ENCODE measurements around the gene ZNF629.

The ZNF629 gene

GRCh38 chr16:30805370-30806169, 18.6 kb upstream of the ZNF629 start:
- DNase-seq (ENCODE audit: insufficient read length) (peak; percentile 51), FAIRE-seq (no peak)
- TF ChIP-seq POLR2AphosphoS5 (IDR thresholded peaks at IDR 0.05; ENCODE audit: low read depth, low read length) (no peak), TAF1 (IDR thresholded peaks at IDR 0.05; ENCODE audit: borderline replicate concordance, low read depth, low read length) (no peak), POLR2A (IDR thresholded peaks at IDR 0.05; ENCODE audit: low read depth, low read length) (no peak)

GRCh38 chr16:30805056-30805369, 18.0 kb upstream of the ZNF629 start:
- DNase-seq (ENCODE audit: insufficient read length) = no peak
- no peak for FAIRE-seq

DNA sequence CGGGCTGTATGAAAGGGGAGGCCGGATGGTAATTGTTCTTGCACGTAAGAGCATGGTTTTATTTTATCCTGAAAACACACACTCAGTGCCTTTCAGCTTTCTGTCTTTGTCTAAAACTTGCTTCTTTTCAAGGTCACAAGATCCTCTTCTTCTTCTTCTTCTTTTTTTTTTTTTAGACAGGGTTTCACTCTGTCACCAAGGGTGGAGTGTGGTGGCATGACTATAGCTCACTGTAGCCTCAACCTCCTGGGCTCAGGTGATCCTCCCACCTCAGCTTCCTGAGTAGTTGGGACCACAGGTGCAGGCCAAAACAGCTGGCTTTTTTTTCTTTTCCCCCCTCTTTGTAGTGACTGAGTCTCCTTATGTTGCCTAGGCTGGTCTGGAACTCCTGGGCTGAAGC, 15.9 kb upstream of the ZNF629 start:
- no peak for FAIRE-seq

More at GRCh38 chr16:30805056-30805369, 18.0 kb upstream of the ZNF629 start:
- TF ChIP-seq POLR2AphosphoS5 (IDR thresholded peaks at IDR 0.05; ENCODE audit: low read depth, low read length) = no peak
- TF ChIP-seq TAF1 (IDR thresholded peaks at IDR 0.05; ENCODE audit: borderline replicate concordance, low read depth, low read length) = no peak
- TF ChIP-seq POLR2A (IDR thresholded peaks at IDR 0.05; ENCODE audit: low read depth, low read length) = no peak

DNA sequence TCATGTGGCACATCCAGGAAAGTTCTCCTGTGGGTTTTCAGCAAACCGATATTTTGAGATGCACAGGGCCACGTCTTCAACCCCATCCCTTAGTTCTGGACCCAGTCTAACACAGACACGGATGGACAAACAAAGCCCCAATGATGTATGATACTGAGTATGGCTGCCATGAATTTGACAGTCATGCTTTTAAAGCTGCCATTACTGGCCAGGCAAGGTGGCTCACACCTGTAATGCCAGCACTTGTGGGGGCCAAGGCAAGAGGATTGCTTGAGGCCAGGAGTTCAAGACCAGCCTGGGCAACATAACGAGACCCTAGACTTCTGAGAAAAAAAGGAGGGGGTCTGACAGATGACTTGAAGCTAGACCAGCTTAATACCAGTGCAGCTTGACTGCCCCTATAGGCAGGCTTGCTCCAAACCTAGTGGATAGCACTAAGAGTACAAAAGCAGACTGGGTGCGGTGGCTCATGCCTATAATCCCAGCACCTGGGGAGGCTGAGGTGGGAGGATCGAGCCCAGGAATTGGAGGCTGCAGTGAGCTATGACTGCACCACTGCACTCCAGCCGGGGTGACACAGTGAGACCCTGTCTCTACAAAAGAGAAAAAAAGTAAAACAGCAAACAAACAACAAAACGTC, 10.8 kb upstream of the ZNF629 start:
- FAIRE-seq (no peak), DNase-seq (ENCODE audit: insufficient read length) (no peak)
- no peak for TF ChIP-seq POLR2A (IDR thresholded peaks at IDR 0.05; ENCODE audit: low read depth, low read length)

More for the DNA sequence above, 15.9 kb upstream of the ZNF629 start:
- DNase-seq (ENCODE audit: insufficient read length) = no peak
- TF ChIP-seq POLR2A (IDR thresholded peaks at IDR 0.05; ENCODE audit: low read depth, low read length) (no peak), TAF1 (IDR thresholded peaks at IDR 0.05; ENCODE audit: borderline replicate concordance, low read depth, low read length) (no peak), POLR2AphosphoS5 (IDR thresholded peaks at IDR 0.05; ENCODE audit: low read depth, low read length) (no peak)

DNA sequence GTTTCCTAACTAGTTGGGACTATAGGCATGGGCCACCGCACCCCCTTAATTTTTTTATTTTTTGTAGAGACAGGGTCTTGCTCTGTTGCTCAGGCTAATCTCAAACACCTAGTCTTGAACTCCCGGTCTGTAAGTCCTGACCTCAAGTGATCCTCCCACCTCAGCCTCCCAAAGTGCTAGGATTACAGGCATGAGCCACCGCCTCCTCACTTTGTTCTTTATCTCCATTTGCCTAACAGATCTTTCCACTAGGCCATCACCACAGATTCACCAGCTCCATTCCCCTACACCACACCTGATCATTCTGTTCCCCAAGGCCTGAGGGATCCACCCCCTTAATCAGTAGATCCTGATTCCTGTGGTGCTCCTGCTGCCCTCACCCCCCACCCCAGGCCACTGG, 7.6 kb upstream of the ZNF629 start:
- FAIRE-seq = no peak
- no peak for TF ChIP-seq POLR2AphosphoS5 (IDR thresholded peaks at IDR 0.05; ENCODE audit: low read depth, low read length)
- no peak for TF ChIP-seq TAF1 (IDR thresholded peaks at IDR 0.05; ENCODE audit: borderline replicate concordance, low read depth, low read length)
- no peak for TF ChIP-seq POLR2A (IDR thresholded peaks at IDR 0.05; ENCODE audit: low read depth, low read length)

DNA sequence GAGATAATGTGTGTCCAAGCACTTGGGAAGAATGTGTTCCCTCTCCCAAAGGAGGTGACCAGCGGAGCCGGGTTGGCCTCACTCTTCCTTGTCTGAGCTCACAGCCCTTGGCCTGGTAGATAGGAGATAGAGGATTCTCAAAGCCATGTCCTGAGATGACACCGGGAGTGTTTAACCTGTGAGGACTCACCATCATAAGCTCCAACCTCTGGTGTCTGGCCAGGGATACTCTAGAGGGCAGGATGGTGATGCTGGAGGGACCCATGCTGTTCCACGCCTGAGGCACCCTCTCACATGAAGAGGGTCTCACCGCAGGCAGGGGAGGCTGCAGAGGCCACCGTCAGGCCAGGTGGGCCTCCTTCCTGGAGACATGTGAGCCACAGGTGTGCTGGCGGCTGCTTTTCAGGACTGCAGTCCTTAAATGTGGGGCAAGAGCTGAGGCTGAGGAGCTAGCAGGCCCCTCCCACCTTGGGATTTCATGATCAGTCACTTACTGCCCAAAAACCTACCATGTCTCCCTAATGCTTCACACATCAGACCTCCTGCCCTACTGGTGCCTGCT, 6.6 kb upstream of the ZNF629 start:
- FAIRE-seq = no peak
- no peak for DNase-seq (ENCODE audit: insufficient read length)
- TF ChIP-seq TAF1 (IDR thresholded peaks at IDR 0.05; ENCODE audit: borderline replicate concordance, low read depth, low read length) (no peak), POLR2AphosphoS5 (IDR thresholded peaks at IDR 0.05; ENCODE audit: low read depth, low read length) (no peak), POLR2A (IDR thresholded peaks at IDR 0.05; ENCODE audit: low read depth, low read length) (no peak)

More for the DNA sequence above, 7.6 kb upstream of the ZNF629 start:
- no peak for DNase-seq (ENCODE audit: insufficient read length)

- FAIRE-seq (no peak), DNase-seq (ENCODE audit: insufficient read length) (no peak)
- TF ChIP-seq TAF1 (IDR thresholded peaks at IDR 0.05; ENCODE audit: borderline replicate concordance, low read depth, low read length) (no peak), POLR2A (IDR thresholded peaks at IDR 0.05; ENCODE audit: low read depth, low read length) (no peak), POLR2AphosphoS5 (IDR thresholded peaks at IDR 0.05; ENCODE audit: low read depth, low read length) (no peak)
Measured at GRCh38 chr16:30787613-30788378, 791 bp upstream of the ZNF629 start.

- no peak for FAIRE-seq
- DNase-seq (ENCODE audit: insufficient read length) = no peak
- TF ChIP-seq POLR2AphosphoS5 (IDR thresholded peaks at IDR 0.05; ENCODE audit: low read depth, low read length) (no peak), POLR2A (IDR thresholded peaks at IDR 0.05; ENCODE audit: low read depth, low read length) (no peak)
Measured at GRCh38 chr16:30786115-30786935, 680 bp downstream of the ZNF629 start.

DNA sequence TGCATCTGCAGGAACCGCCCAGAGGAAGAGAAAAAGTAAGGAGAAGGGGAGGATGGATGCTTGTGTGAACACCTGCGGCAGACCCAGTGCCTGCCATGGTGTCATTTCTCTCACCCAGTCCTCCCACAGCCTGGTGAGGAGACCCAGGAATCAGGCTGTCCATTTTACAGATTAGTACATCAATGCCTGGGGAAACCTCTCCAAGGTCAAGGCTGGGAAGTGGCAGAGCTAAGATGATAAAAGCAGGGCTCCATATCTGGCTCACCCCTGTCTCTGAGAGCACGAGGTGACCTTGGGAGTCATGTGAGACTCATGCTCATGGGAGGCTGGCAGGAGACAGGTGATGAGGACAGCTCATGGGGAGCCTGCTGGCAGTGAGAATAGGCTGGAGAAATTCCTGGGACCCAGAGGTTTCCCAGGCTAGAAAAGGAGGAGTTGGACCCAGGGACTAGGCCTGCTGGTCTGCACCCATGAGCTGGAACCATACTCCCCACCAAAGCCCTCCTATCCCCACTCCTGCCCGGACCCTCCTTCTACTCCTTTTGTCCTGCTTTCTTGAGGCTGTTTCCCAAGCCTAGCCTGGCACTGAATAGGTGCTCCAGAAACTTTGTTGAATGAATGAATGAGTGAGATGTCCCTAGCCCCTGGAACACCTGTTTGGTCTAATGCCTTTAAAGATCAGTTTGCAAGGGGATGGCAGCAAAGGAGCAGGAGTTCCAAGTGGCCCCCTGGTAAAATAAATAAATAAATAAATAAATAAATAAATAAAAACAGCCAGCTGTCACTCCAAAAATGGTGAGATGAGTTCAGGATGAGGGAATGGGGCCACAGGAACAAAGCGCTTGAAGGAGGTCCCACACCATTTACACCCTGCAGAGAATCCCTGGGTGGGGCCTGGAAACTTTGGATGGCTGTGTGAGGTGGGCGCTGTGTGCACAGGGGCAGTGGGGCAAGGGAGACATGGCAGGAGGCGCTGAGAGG, 1.6 kb downstream of the ZNF629 start:
- TF ChIP-seq TAF1 (IDR thresholded peaks at IDR 0.05; ENCODE audit: borderline replicate concordance, low read depth, low read length) (no peak), POLR2A (IDR thresholded peaks at IDR 0.05; ENCODE audit: low read depth, low read length) (no peak), POLR2AphosphoS5 (IDR thresholded peaks at IDR 0.05; ENCODE audit: low read depth, low read length) (no peak)
- FAIRE-seq = no peak
- DNase-seq (ENCODE audit: insufficient read length) = no peak

GRCh38 chr16:30784215-30784614, 2.8 kb downstream of the ZNF629 start:
- no peak for TF ChIP-seq POLR2A (IDR thresholded peaks at IDR 0.05; ENCODE audit: low read depth, low read length)
- no peak for TF ChIP-seq POLR2AphosphoS5 (IDR thresholded peaks at IDR 0.05; ENCODE audit: low read depth, low read length)
- no peak for TF ChIP-seq TAF1 (IDR thresholded peaks at IDR 0.05; ENCODE audit: borderline replicate concordance, low read depth, low read length)
- FAIRE-seq (no peak), DNase-seq (ENCODE audit: insufficient read length) (no peak)
